KOPT-K1 (cell line): ENCODE results near the gene SLC22A4.

Experiments
- H3K27ac ChIP-seq: fragments of 200-600 bp; sonication (generic); 2 replicates; pipeline ENCODE4 v1.5.1; 2016; ENCODE audit warnings: antibody characterized with exemption, mild to moderate bottlenecking, low read depth, low read length; ENCODE audit not compliant: poor library complexity, severe bottlenecking
- H3K36me3 ChIP-seq: fragments of 200-600 bp; sonication (generic); 2 replicates; pipeline ENCODE4 v1.5.1; 2017; ENCODE audit warnings: antibody characterized with exemption, mild to moderate bottlenecking, low read length, moderate library complexity; ENCODE audit not compliant: insufficient read depth
- H3K9me3 ChIP-seq: fragments of 200-600 bp; sonication (generic); 2 replicates; pipeline ENCODE4 v1.5.1; 2017; ENCODE audit warnings: antibody characterized with exemption, low read length, mild to moderate bottlenecking; ENCODE audit not compliant: insufficient read depth, poor library complexity, severe bottlenecking

SLC22A4 gene

GRCh38 chr5:132293992-132294727 is at the start of gene SLC22A4:
Gene SLC22A4 (plus strand): TSS chr5:132294394. CDS start chr5:132294617, 223 bp downstream.
- Histone ChIP-seq H3K27ac (peak within 1 kb of the TSS; percentile 78), H3K9me3 (no peaks in the 10 kb centered on the region), H3K36me3 (no peaks in the 10 kb centered on the region)

- H3K36me3 ChIP-seq: no peaks in the 10 kb centered on the region
- H3K9me3 ChIP-seq: peaks cover 27% of the 10 kb centered on the region
Measured at GRCh38 chr5:132245593-132245992, 48.6 kb upstream of the SLC22A4 start.

GRCh38 chr5:132246806-132247205 is 47.4 kb upstream of the SLC22A4 start:
- Histone ChIP-seq H3K27ac (no peak overlapping the region), H3K36me3 (no peaks in the 10 kb centered on the region), H3K9me3 (peaks cover 27% of the 10 kb centered on the region)

More at GRCh38 chr5:132245593-132245992, 48.6 kb upstream of the SLC22A4 start:
- H3K27ac ChIP-seq: no peak overlapping the region

GRCh38 chr5:132250547-132250946 is 43.6 kb upstream of the SLC22A4 start:
- no peaks in the 10 kb centered on the region for H3K36me3 ChIP-seq
- no peak overlapping the region for H3K27ac ChIP-seq
- peaks cover 13% of the 10 kb centered on the region for H3K9me3 ChIP-seq

- no peaks in the 10 kb centered on the region for H3K36me3 ChIP-seq
- no peak overlapping the region for H3K27ac ChIP-seq
- peaks cover 8% of the 10 kb centered on the region for H3K9me3 ChIP-seq
Measured at GRCh38 chr5:132251220-132251725, 42.9 kb upstream of the SLC22A4 start.

GRCh38 chr5:132253008-132253441 is 41.2 kb upstream of the SLC22A4 start:
- Histone ChIP-seq H3K9me3 (no peaks in the 10 kb centered on the region), H3K36me3 (no peaks in the 10 kb centered on the region), H3K27ac (no peak overlapping the region)

- Histone ChIP-seq H3K9me3 (no peaks in the 10 kb centered on the region), H3K36me3 (no peaks in the 10 kb centered on the region), H3K27ac (no peak overlapping the region)
Measured at GRCh38 chr5:132253452-132254320, 40.5 kb upstream of the SLC22A4 start.

- no peaks in the 10 kb centered on the region for H3K36me3 ChIP-seq
- no peaks in the 10 kb centered on the region for H3K9me3 ChIP-seq
- no peak overlapping the region for H3K27ac ChIP-seq
Measured at GRCh38 chr5:132254321-132254977, 39.7 kb upstream of the SLC22A4 start.

GRCh38 chr5:132256086-132256782 is 38.0 kb upstream of the SLC22A4 start:
- H3K27ac ChIP-seq: no peak overlapping the region
- H3K36me3 ChIP-seq: no peaks in the 10 kb centered on the region
- H3K9me3 ChIP-seq: no peaks in the 10 kb centered on the region

GRCh38 chr5:132256783-132257130 is 37.4 kb upstream of the SLC22A4 start:
- H3K27ac ChIP-seq: no peak overlapping the region
- H3K36me3 ChIP-seq: no peaks in the 10 kb centered on the region
- no peaks in the 10 kb centered on the region for H3K9me3 ChIP-seq

- Histone ChIP-seq H3K27ac (no peak within 1 kb of the TSS), H3K36me3 (no peaks in the 10 kb centered on the region), H3K9me3 (no peaks in the 10 kb centered on the region)
Measured at GRCh38 chr5:132257131-132258101, 36.8 kb upstream of the SLC22A4 start, which contains the start of gene PDLIM4. Gene PDLIM4 (plus strand): TSS chr5:132257696. CDS start chr5:132257735, 39 bp downstream.

- Histone ChIP-seq H3K36me3 (no peaks in the 10 kb centered on the region), H3K27ac (no peak overlapping the region), H3K9me3 (no peaks in the 10 kb centered on the region)
Measured at GRCh38 chr5:132258102-132259068, 35.8 kb upstream of the SLC22A4 start.
